Measurements from ENCODE around the gene TRAF3.
"Not testable (repeated sequence)": the region's sequence is repeated elsewhere in the genome, so short reads cannot be mapped to it uniquely, and the experiment has no call there.

The TRAF3 gene

GRCh38 chr14:102875652-102876051 lies 98.4 kb downstream of the TRAF3 start:
- ATAC-seq = no peak
- TF ChIP-seq CREB5 (CRISPR knock-in tag; IDR thresholded peaks at IDR 0.05; ENCODE audit: low read depth) (no peak), SNAI2 (CRISPR knock-in tag; IDR thresholded peaks at IDR 0.05) (no peak), OSR1 (CRISPR knock-in tag; IDR thresholded peaks at IDR 0.05) (no peak), ESRRG (CRISPR knock-in tag; IDR thresholded peaks at IDR 0.05) (no peak)

DNA sequence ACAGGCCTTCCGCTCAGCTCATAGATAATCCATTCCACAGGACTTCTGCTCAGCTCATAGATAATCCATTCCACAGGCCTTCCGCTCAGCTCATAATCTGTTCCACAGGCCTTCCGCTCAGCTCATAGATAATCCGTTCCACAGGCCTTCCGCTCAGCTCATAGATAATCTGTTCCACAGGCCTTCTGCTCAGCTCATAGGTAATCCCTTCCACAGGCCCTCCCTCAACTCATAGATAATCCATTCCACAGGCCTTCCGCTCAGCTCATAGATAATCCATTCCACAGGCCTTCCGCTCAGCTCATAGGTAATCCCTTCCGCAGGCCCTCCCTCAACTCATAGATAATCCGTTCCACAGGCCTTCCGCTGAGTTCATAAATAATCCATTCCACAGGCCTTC lies 100.3 kb downstream of the TRAF3 start:
- ATAC-seq = not testable (repeated sequence)

GRCh38 chr14:102878174-102878969 lies 101.1 kb downstream of the TRAF3 start:
- no peak for ATAC-seq
- TF ChIP-seq CSDC2 (CRISPR knock-in tag; IDR thresholded peaks at IDR 0.05) (no peak), ISL1 (CRISPR knock-in tag; IDR thresholded peaks at IDR 0.05) (no peak), POU6F1 (CRISPR knock-in tag; IDR thresholded peaks at IDR 0.05; ENCODE audit: borderline replicate concordance, low read depth) (no peak), ZFP3 (CRISPR knock-in tag; IDR thresholded peaks at IDR 0.05) (no peak), GLIS3 (CRISPR knock-in tag; IDR thresholded peaks at IDR 0.05) (no peak), ZC3H10 (CRISPR knock-in tag; IDR thresholded peaks at IDR 0.05) (no peak), ARNTL (CRISPR knock-in tag; IDR thresholded peaks at IDR 0.05; ENCODE audit: borderline replicate concordance, low read depth) (no peak), ZNF70 (CRISPR knock-in tag; IDR thresholded peaks at IDR 0.05) (no peak), CREB5 (CRISPR knock-in tag; IDR thresholded peaks at IDR 0.05; ENCODE audit: low read depth) (no peak), BACH2 (CRISPR knock-in tag; IDR thresholded peaks at IDR 0.05; ENCODE audit: borderline replicate concordance) (no peak), RARB (CRISPR knock-in tag; IDR thresholded peaks at IDR 0.05) (no peak), CSRNP3 (CRISPR knock-in tag; IDR thresholded peaks at IDR 0.05) (no peak), ZFP30 (CRISPR knock-in tag; IDR thresholded peaks at IDR 0.05) (no peak), SNAI2 (CRISPR knock-in tag; IDR thresholded peaks at IDR 0.05) (no peak)
- TF ChIP-seq, protein P1, sequence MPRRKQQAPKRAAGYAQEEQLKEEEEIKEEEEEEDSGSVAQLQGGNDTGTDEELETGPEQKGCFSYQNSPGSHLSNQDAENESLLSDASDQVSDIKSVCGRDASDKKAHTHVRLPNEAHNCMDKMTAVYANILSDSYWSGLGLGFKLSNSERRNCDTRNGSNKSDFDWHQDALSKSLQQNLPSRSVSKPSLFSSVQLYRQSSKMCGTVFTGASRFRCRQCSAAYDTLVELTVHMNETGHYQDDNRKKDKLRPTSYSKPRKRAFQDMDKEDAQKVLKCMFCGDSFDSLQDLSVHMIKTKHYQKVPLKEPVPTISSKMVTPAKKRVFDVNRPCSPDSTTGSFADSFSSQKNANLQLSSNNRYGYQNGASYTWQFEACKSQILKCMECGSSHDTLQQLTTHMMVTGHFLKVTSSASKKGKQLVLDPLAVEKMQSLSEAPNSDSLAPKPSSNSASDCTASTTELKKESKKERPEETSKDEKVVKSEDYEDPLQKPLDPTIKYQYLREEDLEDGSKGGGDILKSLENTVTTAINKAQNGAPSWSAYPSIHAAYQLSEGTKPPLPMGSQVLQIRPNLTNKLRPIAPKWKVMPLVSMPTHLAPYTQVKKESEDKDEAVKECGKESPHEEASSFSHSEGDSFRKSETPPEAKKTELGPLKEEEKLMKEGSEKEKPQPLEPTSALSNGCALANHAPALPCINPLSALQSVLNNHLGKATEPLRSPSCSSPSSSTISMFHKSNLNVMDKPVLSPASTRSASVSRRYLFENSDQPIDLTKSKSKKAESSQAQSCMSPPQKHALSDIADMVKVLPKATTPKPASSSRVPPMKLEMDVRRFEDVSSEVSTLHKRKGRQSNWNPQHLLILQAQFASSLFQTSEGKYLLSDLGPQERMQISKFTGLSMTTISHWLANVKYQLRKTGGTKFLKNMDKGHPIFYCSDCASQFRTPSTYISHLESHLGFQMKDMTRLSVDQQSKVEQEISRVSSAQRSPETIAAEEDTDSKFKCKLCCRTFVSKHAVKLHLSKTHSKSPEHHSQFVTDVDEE (CRISPR knock-in tag; IDR thresholded peaks at IDR 0.05) = no peak

GRCh38 chr14:102878970-102879460 lies 101.8 kb downstream of the TRAF3 start:
- no peak for ATAC-seq

More at GRCh38 chr14:102878970-102879460, 101.8 kb downstream of the TRAF3 start:
- no peak for TF ChIP-seq ARNTL (CRISPR knock-in tag; IDR thresholded peaks at IDR 0.05; ENCODE audit: borderline replicate concordance, low read depth)
- TF ChIP-seq CSRNP3 (CRISPR knock-in tag; IDR thresholded peaks at IDR 0.05) = no peak
- no peak for TF ChIP-seq ZNF8 (CRISPR knock-in tag; IDR thresholded peaks at IDR 0.05)
- no peak for TF ChIP-seq GLIS3 (CRISPR knock-in tag; IDR thresholded peaks at IDR 0.05)
- TF ChIP-seq CSDC2 (CRISPR knock-in tag; IDR thresholded peaks at IDR 0.05) = no peak
- TF ChIP-seq PATZ1 (CRISPR knock-in tag; IDR thresholded peaks at IDR 0.05; ENCODE audit: borderline replicate concordance) = no peak
- no peak for TF ChIP-seq ESRRG (CRISPR knock-in tag; IDR thresholded peaks at IDR 0.05)
- no peak for TF ChIP-seq ZFP3 (CRISPR knock-in tag; IDR thresholded peaks at IDR 0.05)
- no peak for TF ChIP-seq ISL1 (CRISPR knock-in tag; IDR thresholded peaks at IDR 0.05)
- TF ChIP-seq ZNF70 (CRISPR knock-in tag; IDR thresholded peaks at IDR 0.05) = no peak

All from SK-N-SH treated with all-trans-retinoic acid at 6 μM for 48 hours (cell line).